ENCODE data around the gene DDR2.

DDR2 gene

GRCh38 chr1:162629651-162630050 is 2.6 kb upstream of the DDR2 start:
- DNase-seq (ENCODE audit: low spot score), result no peak

GRCh38 chr1:162631546-162632191 is 595 bp upstream of the DDR2 start:
- no peak for DNase-seq (ENCODE audit: low spot score)

GRCh38 chr1:162632698-162633080 is 425 bp downstream of the DDR2 start:
- no peak for DNase-seq (ENCODE audit: low spot score)

GRCh38 chr1:162633081-162633762 is 958 bp downstream of the DDR2 start:
- no peak for DNase-seq (ENCODE audit: low spot score)

GRCh38 chr1:162635418-162635817 is 3.2 kb downstream of the DDR2 start:
- no peak for DNase-seq (ENCODE audit: low spot score)

GRCh38 chr1:162639718-162640117 is 7.5 kb downstream of the DDR2 start:
- no peak for DNase-seq (ENCODE audit: low spot score)

GRCh38 chr1:162641114-162641513 is 8.8 kb downstream of the DDR2 start:
- DNase-seq (ENCODE audit: low spot score), result no peak

- no peak for DNase-seq (ENCODE audit: low spot score)
Observed at GRCh38 chr1:162644986-162645314, 12.7 kb downstream of the DDR2 start.

- no peak for DNase-seq (ENCODE audit: low spot score)
Observed at GRCh38 chr1:162645666-162646065, 13.4 kb downstream of the DDR2 start.

GRCh38 chr1:162649583-162649982 is 17.3 kb downstream of the DDR2 start:
- DNase-seq (ENCODE audit: low spot score), result no peak

GRCh38 chr1:162654915-162655620 is 22.8 kb downstream of the DDR2 start:
- no peak for DNase-seq (ENCODE audit: low spot score)

- DNase-seq (ENCODE audit: low spot score), result no peak
Observed at GRCh38 chr1:162656266-162656665, 24.0 kb downstream of the DDR2 start.

GRCh38 chr1:162660574-162660973 is 28.3 kb downstream of the DDR2 start:
- DNase-seq (ENCODE audit: low spot score), result no peak

GRCh38 chr1:162661336-162661735 is 29.1 kb downstream of the DDR2 start:
- no peak for DNase-seq (ENCODE audit: low spot score)

- DNase-seq (ENCODE audit: low spot score), result no peak
Observed at GRCh38 chr1:162662013-162662412, 29.7 kb downstream of the DDR2 start.

GRCh38 chr1:162663086-162663485 is 30.8 kb downstream of the DDR2 start:
- DNase-seq (ENCODE audit: low spot score), result no peak

- DNase-seq (ENCODE audit: low spot score), result no peak
Observed at GRCh38 chr1:162663589-162664106, 31.4 kb downstream of the DDR2 start.

- no peak for DNase-seq (ENCODE audit: low spot score)
Observed at GRCh38 chr1:162666006-162666645, 33.9 kb downstream of the DDR2 start.

GRCh38 chr1:162667381-162668080 is 35.3 kb downstream of the DDR2 start:
- DNase-seq (ENCODE audit: low spot score), result no peak

- no peak for DNase-seq (ENCODE audit: low spot score)
Observed at GRCh38 chr1:162670928-162671663, 38.8 kb downstream of the DDR2 start.

GRCh38 chr1:162671664-162672410 is 39.6 kb downstream of the DDR2 start:
- no peak for DNase-seq (ENCODE audit: low spot score)
